ENCODE data around the gene DENND1A.

DENND1A gene

DNA sequence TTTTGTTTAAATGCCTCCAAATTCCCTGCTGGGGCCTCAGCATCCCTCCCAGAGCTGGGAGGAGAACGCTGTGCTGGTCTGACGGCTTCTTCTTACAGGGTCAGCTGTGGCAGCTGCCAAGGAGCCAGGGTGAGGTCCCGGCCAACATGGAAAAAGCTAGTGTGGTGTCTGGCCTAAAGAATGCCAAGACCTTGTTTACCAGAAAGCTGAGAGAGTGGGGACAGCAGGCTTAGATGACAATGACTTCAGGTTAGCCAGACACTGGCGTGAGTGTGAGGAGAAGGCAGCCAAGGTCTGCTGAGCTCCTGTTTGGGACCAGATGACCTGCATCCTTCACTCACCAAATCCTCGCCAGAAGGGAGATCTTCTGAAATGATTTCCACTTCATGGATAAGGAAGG lies 461.4 kb downstream of the DENND1A start:
- DNase-seq (ENCODE audit: low read depth, low spot score): no peak
- no peaks in the 10 kb centered on the region for H3K9me3 ChIP-seq (ENCODE audit: insufficient read depth, low read length)
- TF ChIP-seq YY1 (IDR thresholded peaks at IDR 0.05; ENCODE audit: insufficient read depth, insufficient read length) (no peak), SUZ12 (IDR thresholded peaks at IDR 0.05; ENCODE audit: extremely low read depth, insufficient read depth, insufficient read length) (no peak), ZNF274 (IDR thresholded peaks at IDR 0.05; ENCODE audit: low read depth, low read length) (no peak)
- no peak overlapping the region for H3K9ac ChIP-seq (ENCODE audit: insufficient read length, low read depth)
- no peaks in the 10 kb centered on the region for H3K27me3 ChIP-seq (ENCODE audit: insufficient read depth, insufficient read length)
- no peak overlapping the region for H3K4me3 ChIP-seq (ENCODE audit: insufficient read length, low read depth)
- no peaks in the 10 kb centered on the region for H3K36me3 ChIP-seq (ENCODE audit: insufficient read depth, insufficient read length, low read length)
- peaks cover 17% of the 10 kb centered on the region for H3K4me1 ChIP-seq (ENCODE audit: insufficient read depth, insufficient read length)

DNA sequence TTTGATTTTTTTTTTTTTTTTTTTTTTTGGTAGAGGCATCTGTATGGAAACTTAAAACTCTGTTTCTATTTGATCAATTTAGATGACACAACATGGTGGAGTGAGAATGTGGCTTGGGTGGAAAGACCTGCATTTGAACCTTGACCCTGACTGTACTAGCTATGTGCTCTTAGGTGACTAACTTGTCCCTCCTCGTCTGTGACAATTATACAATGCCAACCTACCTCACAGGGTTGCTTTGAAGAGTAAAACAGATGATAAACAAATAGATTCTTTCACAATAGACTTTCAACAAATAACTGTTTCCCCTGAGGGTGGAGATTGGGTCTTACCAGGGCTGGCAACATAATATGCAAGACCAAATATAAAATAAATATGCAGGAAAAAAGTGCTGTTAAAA lies 464.6 kb downstream of the DENND1A start:
- no peaks in the 10 kb centered on the region for H3K27me3 ChIP-seq (ENCODE audit: insufficient read depth, insufficient read length)
- no peaks in the 10 kb centered on the region for H3K36me3 ChIP-seq (ENCODE audit: insufficient read depth, insufficient read length, low read length)
- no peak overlapping the region for H3K9ac ChIP-seq (ENCODE audit: insufficient read length, low read depth)
- TF ChIP-seq SUZ12 (IDR thresholded peaks at IDR 0.05; ENCODE audit: extremely low read depth, insufficient read depth, insufficient read length) (no peak), ZNF274 (IDR thresholded peaks at IDR 0.05; ENCODE audit: low read depth, low read length) (no peak), YY1 (IDR thresholded peaks at IDR 0.05; ENCODE audit: insufficient read depth, insufficient read length) (no peak)
- H3K4me3 ChIP-seq (ENCODE audit: insufficient read length, low read depth): no peak overlapping the region
- no peak for DNase-seq (ENCODE audit: low read depth, low spot score)
- peaks cover 7% of the 10 kb centered on the region for H3K4me1 ChIP-seq (ENCODE audit: insufficient read depth, insufficient read length)
- no peaks in the 10 kb centered on the region for H3K9me3 ChIP-seq (ENCODE audit: insufficient read depth, low read length)

DNA sequence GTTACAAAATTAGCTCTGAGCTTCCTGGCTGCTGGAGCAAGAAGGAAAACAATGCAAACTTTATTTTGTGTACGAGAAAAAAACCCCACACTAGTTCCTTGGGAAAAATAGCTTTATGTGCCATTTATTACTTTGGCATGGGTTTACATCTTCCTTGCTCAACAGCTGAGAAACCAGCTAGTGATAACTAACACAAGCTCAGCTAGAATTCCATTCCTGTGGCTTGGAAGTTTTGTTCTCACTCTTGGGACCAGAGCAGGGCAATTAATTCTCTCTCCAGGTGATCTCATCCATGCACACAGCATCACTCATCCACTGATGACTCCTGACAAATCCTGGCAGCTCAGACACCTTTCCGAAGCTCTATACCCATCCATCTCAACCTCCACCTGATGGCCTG lies 469.8 kb downstream of the DENND1A start:
- Histone ChIP-seq H3K36me3 (ENCODE audit: insufficient read depth, insufficient read length, low read length) (no peaks in the 10 kb centered on the region), H3K4me1 (ENCODE audit: insufficient read depth, insufficient read length) (peaks cover 6% of the 10 kb centered on the region), H3K27me3 (ENCODE audit: insufficient read depth, insufficient read length) (no peaks in the 10 kb centered on the region), H3K4me3 (ENCODE audit: insufficient read length, low read depth) (no peak overlapping the region), H3K9me3 (ENCODE audit: insufficient read depth, low read length) (no peaks in the 10 kb centered on the region), H3K9ac (ENCODE audit: insufficient read length, low read depth) (no peak overlapping the region)
- no peak for DNase-seq (ENCODE audit: low read depth, low spot score)
- TF ChIP-seq YY1 (IDR thresholded peaks at IDR 0.05; ENCODE audit: insufficient read depth, insufficient read length) (no peak), ZNF274 (IDR thresholded peaks at IDR 0.05; ENCODE audit: low read depth, low read length) (no peak), SUZ12 (IDR thresholded peaks at IDR 0.05; ENCODE audit: extremely low read depth, insufficient read depth, insufficient read length) (no peak)

DNA sequence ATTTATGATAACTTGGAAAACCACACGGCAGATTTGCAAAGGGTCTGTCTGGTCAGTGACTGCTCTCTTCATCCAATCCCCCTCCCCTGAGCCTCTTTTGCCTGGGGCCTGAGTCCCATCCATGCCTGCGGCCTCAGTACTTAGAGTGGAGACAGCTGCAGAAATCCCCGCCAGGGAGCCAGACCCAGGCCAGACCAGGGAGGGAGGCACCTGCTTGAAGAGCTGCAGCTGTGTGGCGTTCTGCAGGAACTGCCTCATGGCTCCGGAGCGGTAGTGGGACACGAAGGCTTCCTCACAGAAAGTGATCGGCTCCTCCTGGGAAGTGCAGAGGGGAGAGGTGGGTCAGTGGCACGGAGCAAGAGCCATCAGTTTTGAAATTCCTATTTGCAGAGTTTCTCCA lies 472.3 kb downstream of the DENND1A start:
- Histone ChIP-seq H3K27me3 (ENCODE audit: insufficient read depth, insufficient read length) (no peaks in the 10 kb centered on the region), H3K9ac (ENCODE audit: insufficient read length, low read depth) (no peak overlapping the region), H3K36me3 (ENCODE audit: insufficient read depth, insufficient read length, low read length) (no peaks in the 10 kb centered on the region), H3K9me3 (ENCODE audit: insufficient read depth, low read length) (no peaks in the 10 kb centered on the region), H3K4me3 (ENCODE audit: insufficient read length, low read depth) (no peak overlapping the region), H3K4me1 (ENCODE audit: insufficient read depth, insufficient read length) (peaks cover 14% of the 10 kb centered on the region)
- no peak for DNase-seq (ENCODE audit: low read depth, low spot score)
- no peak for TF ChIP-seq YY1 (IDR thresholded peaks at IDR 0.05; ENCODE audit: insufficient read depth, insufficient read length)
- TF ChIP-seq SUZ12 (IDR thresholded peaks at IDR 0.05; ENCODE audit: extremely low read depth, insufficient read depth, insufficient read length): no peak
- no peak for TF ChIP-seq ZNF274 (IDR thresholded peaks at IDR 0.05; ENCODE audit: low read depth, low read length)

DNA sequence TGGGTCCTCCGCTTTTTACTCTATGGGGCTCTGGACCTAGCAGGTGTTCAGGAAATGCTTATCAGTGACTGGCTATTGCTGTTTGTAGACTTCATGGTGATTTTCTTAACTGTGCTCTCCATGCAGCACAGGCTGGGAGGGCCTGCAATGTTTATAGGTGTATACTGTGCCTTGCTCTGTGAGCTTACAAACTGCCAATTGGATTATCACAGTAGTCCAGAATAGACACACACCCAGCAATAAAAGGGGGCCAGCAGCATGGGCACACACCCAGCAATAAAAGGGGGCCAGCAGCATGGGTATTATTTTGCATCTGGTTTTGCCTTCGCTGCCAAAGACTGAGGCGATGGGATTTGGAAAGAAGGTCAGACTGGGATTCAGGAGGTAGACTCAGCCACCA lies 473.9 kb downstream of the DENND1A start:
- no peaks in the 10 kb centered on the region for H3K9me3 ChIP-seq (ENCODE audit: insufficient read depth, low read length)
- H3K4me1 ChIP-seq (ENCODE audit: insufficient read depth, insufficient read length): peaks cover 14% of the 10 kb centered on the region
- H3K4me3 ChIP-seq (ENCODE audit: insufficient read length, low read depth): no peak overlapping the region

DNA sequence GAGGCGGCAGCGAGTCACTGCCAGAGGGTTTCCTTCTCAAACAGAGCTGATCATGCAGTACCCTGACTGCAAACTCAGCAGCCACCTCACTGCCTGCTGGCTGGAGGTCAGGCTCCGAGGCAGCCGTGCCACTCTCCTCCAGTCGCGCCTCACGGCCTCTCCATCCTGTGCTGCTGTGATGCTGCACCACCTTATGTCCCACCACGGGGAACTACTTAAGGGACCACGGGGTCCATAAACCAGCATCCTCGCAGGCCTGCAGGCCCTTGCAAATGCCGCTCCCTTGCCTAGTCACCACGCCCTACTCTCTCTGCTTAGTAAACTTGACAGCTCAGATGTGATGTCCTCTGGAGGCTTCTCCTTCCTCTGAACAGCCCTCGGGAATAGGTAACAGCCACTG lies 474.7 kb downstream of the DENND1A start:
- no peaks in the 10 kb centered on the region for H3K27me3 ChIP-seq (ENCODE audit: insufficient read depth, insufficient read length)
- H3K9ac ChIP-seq (ENCODE audit: insufficient read length, low read depth): no peak overlapping the region
- no peak overlapping the region for H3K4me3 ChIP-seq (ENCODE audit: insufficient read length, low read depth)
- H3K9me3 ChIP-seq (ENCODE audit: insufficient read depth, low read length): no peaks in the 10 kb centered on the region
- TF ChIP-seq YY1 (IDR thresholded peaks at IDR 0.05; ENCODE audit: insufficient read depth, insufficient read length) (no peak), ZNF274 (IDR thresholded peaks at IDR 0.05; ENCODE audit: low read depth, low read length) (no peak), SUZ12 (IDR thresholded peaks at IDR 0.05; ENCODE audit: extremely low read depth, insufficient read depth, insufficient read length) (no peak)
- no peaks in the 10 kb centered on the region for H3K36me3 ChIP-seq (ENCODE audit: insufficient read depth, insufficient read length, low read length)
- DNase-seq (ENCODE audit: low read depth, low spot score): no peak
- peaks cover 15% of the 10 kb centered on the region for H3K4me1 ChIP-seq (ENCODE audit: insufficient read depth, insufficient read length)

More for the DNA sequence above, 473.9 kb downstream of the DENND1A start:
- no peaks in the 10 kb centered on the region for H3K27me3 ChIP-seq (ENCODE audit: insufficient read depth, insufficient read length)
- H3K9ac ChIP-seq (ENCODE audit: insufficient read length, low read depth): no peak overlapping the region
- TF ChIP-seq SUZ12 (IDR thresholded peaks at IDR 0.05; ENCODE audit: extremely low read depth, insufficient read depth, insufficient read length) (no peak), ZNF274 (IDR thresholded peaks at IDR 0.05; ENCODE audit: low read depth, low read length) (no peak), YY1 (IDR thresholded peaks at IDR 0.05; ENCODE audit: insufficient read depth, insufficient read length) (no peak)
- DNase-seq (ENCODE audit: low read depth, low spot score): no peak
- no peaks in the 10 kb centered on the region for H3K36me3 ChIP-seq (ENCODE audit: insufficient read depth, insufficient read length, low read length)

DNA sequence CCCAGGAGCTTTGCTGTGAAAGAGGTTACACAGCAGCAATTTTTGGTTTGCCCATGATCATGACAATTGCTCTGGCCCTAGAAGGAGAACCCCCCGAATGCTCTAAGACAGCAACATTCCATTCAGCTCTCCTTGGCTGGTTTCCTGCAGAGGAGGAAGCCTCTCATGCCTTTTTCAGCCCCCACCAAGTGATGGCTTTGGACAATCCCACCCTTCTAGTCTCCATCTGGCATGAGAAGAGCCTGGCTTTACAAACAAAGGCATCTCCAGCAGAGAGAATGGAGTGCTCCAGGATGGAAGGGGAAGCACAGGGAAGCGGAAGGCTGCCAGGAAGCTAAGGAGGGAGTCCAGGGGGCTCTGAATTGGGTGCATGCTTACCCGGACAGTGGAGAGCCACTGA lies 475.6 kb downstream of the DENND1A start:
- Histone ChIP-seq H3K9ac (ENCODE audit: insufficient read length, low read depth) (no peak overlapping the region), H3K9me3 (ENCODE audit: insufficient read depth, low read length) (no peaks in the 10 kb centered on the region), H3K36me3 (ENCODE audit: insufficient read depth, insufficient read length, low read length) (no peaks in the 10 kb centered on the region), H3K4me3 (ENCODE audit: insufficient read length, low read depth) (no peak overlapping the region), H3K4me1 (ENCODE audit: insufficient read depth, insufficient read length) (peaks cover 18% of the 10 kb centered on the region), H3K27me3 (ENCODE audit: insufficient read depth, insufficient read length) (no peaks in the 10 kb centered on the region)
- DNase-seq (ENCODE audit: low read depth, low spot score): no peak
- TF ChIP-seq SUZ12 (IDR thresholded peaks at IDR 0.05; ENCODE audit: extremely low read depth, insufficient read depth, insufficient read length) (no peak), ZNF274 (IDR thresholded peaks at IDR 0.05; ENCODE audit: low read depth, low read length) (no peak), YY1 (IDR thresholded peaks at IDR 0.05; ENCODE audit: insufficient read depth, insufficient read length) (no peak)

Data from NT2/D1 (cell line).